GM12874 (cell line): Measurements from ENCODE around the gene NELL1.

ENCODE experiments used
- CTCF ChIP-seq: IDR thresholded peaks from 2 replicates; pipeline ENCODE4 v1.5.1; 2011; ENCODE audit warnings: low read depth, mild to moderate bottlenecking, control low read depth, low read length, moderate library complexity; ENCODE audit not compliant: insufficient read depth

The NELL1 gene

GRCh38 chr11:20762980-20763379 is 93.6 kb downstream of the NELL1 start:
- TF ChIP-seq CTCF, result no peak

GRCh38 chr11:20770414-20770946 is 101.1 kb downstream of the NELL1 start:
- no peak for TF ChIP-seq CTCF

- TF ChIP-seq CTCF, result no peak
Observed at GRCh38 chr11:20771026-20771425, 101.6 kb downstream of the NELL1 start.

- TF ChIP-seq CTCF, result no peak
Observed at GRCh38 chr11:20771681-20772080, 102.3 kb downstream of the NELL1 start.

- no peak for TF ChIP-seq CTCF
Observed at GRCh38 chr11:20775331-20775730, 105.9 kb downstream of the NELL1 start.

- no peak for TF ChIP-seq CTCF
Observed at GRCh38 chr11:20782775-20783174, 113.4 kb downstream of the NELL1 start.

GRCh38 chr11:20783220-20783619 is 113.8 kb downstream of the NELL1 start:
- no peak for TF ChIP-seq CTCF
